Smooth muscle cell (in vitro differentiated cells): ENCODE measurements around the gene UVSSA. TPM values are rescaled to one million over a fixed set of nuclear protein-coding genes. Genes with fewer than 3 reads are reported as not detected.

Experiments used
- DNase-seq: peaks from one replicate; lab custom pipeline; 2025; ENCODE audit not compliant: unreplicated experiment; lab: John Stamatoyannopoulos, UW
- H2AFZ ChIP-seq: fragments of 200-600 bp; sonication (generic); 2 replicates; pipeline ENCODE4 v1.6.0; 2016; ENCODE audit warnings: antibody characterized with exemption, low read depth, mild to moderate bottlenecking
- H3F3A ChIP-seq: fragments of 200-600 bp; sonication (generic); 2 replicates; pipeline ENCODE4 v1.6.0; 2017; ENCODE audit warnings: antibody characterized with exemption, low read depth
- H3K27ac ChIP-seq: fragments of 200-600 bp; sonication (generic); 2 replicates; pipeline ENCODE4 v1.5.1; 2016; ENCODE audit warnings: low read depth, mild to moderate bottlenecking
- H3K27me3 ChIP-seq: fragments of 200-600 bp; sonication (generic); 2 replicates; pipeline ENCODE4 v1.6.1; 2016; ENCODE audit warnings: low read depth, mild to moderate bottlenecking
- H3K36me3 ChIP-seq: fragments of 200-600 bp; sonication (generic); 2 replicates; pipeline ENCODE4 v1.5.1; 2016; ENCODE audit warnings: low read depth
- H3K4me1 ChIP-seq: fragments of 200-600 bp; sonication (generic); 2 replicates; pipeline ENCODE4 v1.5.1; 2016; ENCODE audit warnings: low read depth
- H3K4me2 ChIP-seq: fragments of 200-600 bp; sonication (generic); 2 replicates; pipeline ENCODE4 v1.6.0; 2016; ENCODE audit warnings: mild to moderate bottlenecking
- H3K4me3 ChIP-seq: fragments of 200-600 bp; sonication (generic); 2 replicates; pipeline ENCODE4 v1.5.1; 2016; ENCODE audit warnings: mild to moderate bottlenecking
- H3K79me2 ChIP-seq: fragments of 200-600 bp; sonication (generic); 2 replicates; pipeline ENCODE4 v1.6.0; 2016; ENCODE audit warnings: low read depth, mild to moderate bottlenecking
- H3K9ac ChIP-seq: fragments of 200-600 bp; sonication (generic); 2 replicates; pipeline ENCODE4 v1.6.0; 2016; ENCODE audit warnings: low read depth
- H3K9me3 ChIP-seq: fragments of 200-600 bp; sonication (generic); replicated peaks from 2 replicates; pipeline ENCODE4 v1.5.1; 2016; ENCODE audit warnings: low read depth
- H4K20me1 ChIP-seq: fragments of 200-600 bp; sonication (generic); 2 replicates; pipeline ENCODE4 v1.6.0; 2016; ENCODE audit warnings: low read depth
- CTCF ChIP-seq: fragments of 200-600 bp; sonication (generic); IDR thresholded peaks from 2 replicates; pipeline ENCODE4 v1.5.1; 2017; ENCODE audit warnings: borderline replicate concordance, mild to moderate bottlenecking, antibody characterized with exemption; ENCODE audit not compliant: insufficient read depth, poor library complexity, severe bottlenecking
- WGBS: methylation state at CpG from one replicate; pipeline ENCODE4 v1.1.7; 2016; ENCODE audit warnings: low lambda C conversion rate; 5-methylcytosine and 5-hydroxymethylcytosine counted together
- polyA plus RNA-seq: library from polyadenylated mRNA; unstranded; fragments of >200 nt; fragmentation: Nextera tagmentation; extraction: Ambion mirVana; gene quantifications from 2 replicates; pipeline ENCODE4 v1.2.1, GENCODE V29; 2016
- total RNA-seq: library from RNA; depleted of rRNA; stranded (reverse); fragments of >200 nt; gene quantifications from 2 replicates; pipeline ENCODE4 v1.2.3, GENCODE V29; 2014

The UVSSA gene
- total and polyA plus RNA-seq, 2 experiments from 2014 or later: 9.0 to 13.0 TPM

GRCh38 chr4:1328267-1329155 is 18.5 kb upstream of the UVSSA start:
- no peak for DNase-seq
- Histone ChIP-seq H3K79me2 (no peaks in the 10 kb centered on the region), H2AFZ (no peak overlapping the region), H3K36me3 (no peaks in the 10 kb centered on the region), H3K4me3 (no peak overlapping the region), H3K27ac (no peak overlapping the region), H3K9ac (no peak overlapping the region), H3K4me2 (no peak overlapping the region), H4K20me1 (peaks cover 80% of the 10 kb centered on the region), H3K4me1 (no peaks in the 10 kb centered on the region), H3K27me3 (no peaks in the 10 kb centered on the region), H3F3A (peaks cover 6% of the 10 kb centered on the region), H3K9me3 (no peaks in the 10 kb centered on the region)
- 98% methylated on average over 47 of the region's 51 CpGs for WGBS
- no peak for TF ChIP-seq CTCF

GRCh38 chr4:1329408-1330371 is 17.3 kb upstream of the UVSSA start:
- no peak overlapping the region for H3K27ac ChIP-seq
- H3K9ac ChIP-seq: no peak overlapping the region
- no peaks in the 10 kb centered on the region for H3K79me2 ChIP-seq

GRCh38 chr4:1330761-1331590 is 16.0 kb upstream of the UVSSA start:
- WGBS: 96% methylated on average over 30 of the region's 34 CpGs
- no peaks in the 10 kb centered on the region for H3K79me2 ChIP-seq
- H3K4me2 ChIP-seq: no peak overlapping the region
- no peak overlapping the region for H2AFZ ChIP-seq
- no peaks in the 10 kb centered on the region for H3K27me3 ChIP-seq
- no peak for TF ChIP-seq CTCF
- no peak for DNase-seq
- H3K9me3 ChIP-seq: no peaks in the 10 kb centered on the region
- peaks cover 4% of the 10 kb centered on the region for H3K36me3 ChIP-seq
- no peaks in the 10 kb centered on the region for H3K4me1 ChIP-seq
- H3K27ac ChIP-seq: no peak overlapping the region
- no peak overlapping the region for H3K4me3 ChIP-seq
- peaks cover 62% of the 10 kb centered on the region for H4K20me1 ChIP-seq
- H3F3A ChIP-seq: no peaks in the 10 kb centered on the region
- H3K9ac ChIP-seq: no peak overlapping the region

More at GRCh38 chr4:1329408-1330371, 17.3 kb upstream of the UVSSA start:
- no peaks in the 10 kb centered on the region for H3K27me3 ChIP-seq
- H3K9me3 ChIP-seq: no peaks in the 10 kb centered on the region
- no peak overlapping the region for H3K4me2 ChIP-seq
- H3F3A ChIP-seq: no peaks in the 10 kb centered on the region
- WGBS: 91% methylated on average over 27 of the region's 34 CpGs
- TF ChIP-seq CTCF: no peak
- no peaks in the 10 kb centered on the region for H3K4me1 ChIP-seq
- no peak overlapping the region for H3K4me3 ChIP-seq
- no peak for DNase-seq
- H4K20me1 ChIP-seq: peaks cover 75% of the 10 kb centered on the region
- no peak overlapping the region for H2AFZ ChIP-seq
- no peaks in the 10 kb centered on the region for H3K36me3 ChIP-seq
